Measurements from ENCODE around the gene CNP.

- no peak for TF ChIP-seq CTCF (IDR thresholded peaks at IDR 0.05)
- TF ChIP-seq SIN3A (IDR thresholded peaks at IDR 0.05; ENCODE audit: borderline replicate concordance, insufficient read depth, low read depth, low read length): no peak
Measured at GRCh38 chr17:41939693-41940090, 26.9 kb upstream of the CNP start.

Data from Panc1 (cell line).